ENCODE results near the gene OR2G6.

DNA sequence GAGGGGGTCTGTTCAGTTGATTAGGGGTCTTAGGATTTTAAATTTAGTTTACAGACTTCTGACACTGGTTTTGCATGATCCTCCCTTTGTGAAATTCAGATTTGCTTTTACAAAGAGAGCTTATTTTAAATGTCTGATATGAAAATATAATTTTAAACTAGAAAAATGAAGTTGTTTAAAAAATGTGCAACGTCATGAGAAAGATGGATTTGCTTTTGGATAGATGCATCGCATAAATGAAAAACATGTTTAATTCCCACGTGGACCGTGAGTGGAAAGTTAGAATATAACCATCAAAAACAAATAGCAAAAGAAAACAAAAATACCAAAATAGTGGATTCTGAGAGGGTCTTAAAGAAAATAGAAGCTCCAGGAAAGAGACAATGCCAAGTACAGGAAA, 36.7 kb upstream of the OR2G6 start:
- TF ChIP-seq, protein P1, sequence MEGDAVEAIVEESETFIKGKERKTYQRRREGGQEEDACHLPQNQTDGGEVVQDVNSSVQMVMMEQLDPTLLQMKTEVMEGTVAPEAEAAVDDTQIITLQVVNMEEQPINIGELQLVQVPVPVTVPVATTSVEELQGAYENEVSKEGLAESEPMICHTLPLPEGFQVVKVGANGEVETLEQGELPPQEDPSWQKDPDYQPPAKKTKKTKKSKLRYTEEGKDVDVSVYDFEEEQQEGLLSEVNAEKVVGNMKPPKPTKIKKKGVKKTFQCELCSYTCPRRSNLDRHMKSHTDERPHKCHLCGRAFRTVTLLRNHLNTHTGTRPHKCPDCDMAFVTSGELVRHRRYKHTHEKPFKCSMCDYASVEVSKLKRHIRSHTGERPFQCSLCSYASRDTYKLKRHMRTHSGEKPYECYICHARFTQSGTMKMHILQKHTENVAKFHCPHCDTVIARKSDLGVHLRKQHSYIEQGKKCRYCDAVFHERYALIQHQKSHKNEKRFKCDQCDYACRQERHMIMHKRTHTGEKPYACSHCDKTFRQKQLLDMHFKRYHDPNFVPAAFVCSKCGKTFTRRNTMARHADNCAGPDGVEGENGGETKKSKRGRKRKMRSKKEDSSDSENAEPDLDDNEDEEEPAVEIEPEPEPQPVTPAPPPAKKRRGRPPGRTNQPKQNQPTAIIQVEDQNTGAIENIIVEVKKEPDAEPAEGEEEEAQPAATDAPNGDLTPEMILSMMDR (IDR thresholded peaks at IDR 0.05): no peak
- TF ChIP-seq POLR2A (IDR thresholded peaks at IDR 0.05): no peak
